Activated gamma-delta T cell treated with anti-CD3 and anti-CD28 coated beads, Interleukin-2, amount 50 U/mL, for 16 hours (primary cell): ENCODE results near the gene KCNQ1.

Experiments used
- DNase-seq: peaks from one replicate; pipeline ENCODE4 v3.0.0-alpha.2; 2020; ENCODE audit warnings: low read depth

KCNQ1 gene

GRCh38 chr11:2535673-2536439 is 91.0 kb downstream of the KCNQ1 start:
- DNase-seq: no peak

DNA sequence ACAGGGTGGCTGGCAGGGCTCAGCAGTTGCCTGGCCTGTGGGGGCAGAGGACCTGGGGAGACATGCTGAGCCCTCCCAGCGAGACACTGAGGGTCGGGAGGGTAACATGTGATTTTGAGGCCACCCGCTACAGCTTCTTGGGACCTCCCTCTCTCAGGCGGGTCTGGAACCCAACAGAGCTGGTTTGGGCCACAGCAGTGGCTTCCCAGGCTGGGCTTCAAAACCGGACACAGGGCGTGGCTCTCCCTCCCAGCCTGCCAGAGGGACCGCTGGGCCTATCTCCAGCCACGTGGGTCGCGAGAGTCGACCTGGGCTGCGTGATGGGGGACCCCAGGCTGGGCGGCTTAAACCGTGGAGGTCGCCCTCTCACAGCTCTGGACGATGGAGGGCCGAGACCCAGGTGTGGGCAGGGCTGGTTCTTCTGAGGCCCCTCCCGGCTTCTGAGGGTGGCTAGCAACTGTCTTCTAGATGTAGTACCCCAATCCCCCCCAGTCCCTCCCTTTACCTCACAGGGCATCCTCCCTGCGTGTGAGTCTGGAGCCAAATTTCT is 91.7 kb downstream of the KCNQ1 start:
- DNase-seq: no peak

DNA sequence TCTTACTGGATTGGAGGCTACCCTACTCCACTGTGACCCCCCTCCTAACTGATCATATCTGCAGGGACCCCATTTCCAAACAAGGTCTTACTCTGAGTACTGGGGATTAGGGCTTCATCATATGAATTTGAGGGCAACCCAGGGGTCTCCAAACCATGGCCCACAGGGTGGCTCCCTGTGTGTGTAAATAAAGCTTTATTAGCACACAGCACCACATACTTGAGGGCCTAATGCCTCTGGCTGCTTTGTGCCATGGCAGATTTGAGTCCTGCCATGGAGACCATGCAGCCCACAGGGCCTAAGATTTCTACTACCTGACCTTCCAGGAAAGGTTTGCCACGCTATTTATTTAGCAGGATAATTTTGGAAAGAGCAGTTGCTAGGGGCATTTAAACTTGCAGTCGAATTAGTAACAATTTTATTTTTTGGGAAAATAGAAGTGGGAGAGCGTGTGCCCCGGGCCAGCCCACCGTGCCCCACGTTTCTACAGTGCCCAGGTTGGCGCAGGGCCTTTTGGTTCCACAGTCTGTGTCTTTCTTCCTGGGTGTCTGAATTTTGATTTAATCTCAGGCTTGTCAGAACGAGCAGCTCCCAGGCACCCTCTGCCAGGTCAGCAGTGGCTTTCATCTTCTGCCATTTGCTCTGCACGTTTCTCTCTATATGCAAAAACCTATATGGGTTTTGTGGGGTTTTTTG is 92.3 kb downstream of the KCNQ1 start:
- no peak for DNase-seq

GRCh38 chr11:2537896-2538724 is 93.3 kb downstream of the KCNQ1 start:
- DNase-seq: no peak

DNA sequence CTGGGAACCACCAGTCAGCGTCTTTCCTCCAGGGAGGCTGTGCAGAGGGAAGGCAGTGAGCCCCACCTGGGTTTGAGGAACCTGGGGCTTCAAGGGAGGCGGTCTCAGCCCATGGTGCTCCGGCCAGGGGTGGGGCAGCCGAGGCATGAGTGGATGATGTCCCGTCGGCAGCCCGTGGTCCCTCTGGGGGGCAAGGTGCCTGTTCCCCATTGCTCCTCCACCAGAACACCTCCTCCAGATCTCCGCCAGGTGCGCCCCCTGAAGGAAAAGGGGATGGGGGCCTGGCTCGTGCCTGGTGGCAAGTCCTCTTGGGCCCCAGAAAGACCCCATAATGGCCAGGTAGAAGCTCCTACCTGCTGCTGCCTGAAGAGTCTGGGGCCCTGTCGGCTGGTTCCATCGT is 94.1 kb downstream of the KCNQ1 start:
- no peak for DNase-seq

- no peak for DNase-seq
Observed at GRCh38 chr11:2539371-2540222, 94.8 kb downstream of the KCNQ1 start.

GRCh38 chr11:2540223-2540991 is 95.6 kb downstream of the KCNQ1 start:
- DNase-seq: no peak

DNA sequence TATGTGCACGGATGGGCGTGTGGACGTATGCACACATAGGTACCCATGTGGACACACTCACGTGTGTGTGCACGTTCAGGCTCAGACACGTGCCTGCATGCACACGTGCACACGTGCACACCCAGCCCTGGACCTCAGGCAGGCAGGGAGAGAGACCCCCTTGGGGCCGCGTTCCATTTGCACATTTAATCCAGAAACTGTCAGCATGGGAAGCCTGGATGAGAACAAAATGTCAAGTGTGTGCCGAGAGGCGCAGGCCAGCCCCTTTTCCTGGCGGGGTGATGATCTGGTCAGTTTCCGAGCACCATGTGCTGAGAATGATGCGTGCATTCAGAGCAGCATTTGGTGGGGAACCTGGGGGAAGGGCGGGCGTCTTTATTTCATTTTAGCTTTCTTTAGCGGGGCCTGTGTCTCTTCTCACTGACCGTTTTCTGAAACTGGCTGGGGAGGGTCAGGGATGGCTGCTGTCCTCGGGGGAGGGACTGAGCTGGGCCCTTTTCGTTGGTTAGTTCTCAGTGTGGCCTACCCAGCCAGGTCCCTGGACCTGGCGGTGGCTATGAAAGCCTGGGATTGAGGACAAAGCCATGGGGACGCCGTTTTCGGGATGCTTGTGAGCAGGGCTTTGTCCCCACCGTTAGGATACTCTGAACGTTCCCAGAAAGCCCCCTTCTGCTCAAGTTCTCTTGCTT is 96.3 kb downstream of the KCNQ1 start:
- DNase-seq: no peak

DNA sequence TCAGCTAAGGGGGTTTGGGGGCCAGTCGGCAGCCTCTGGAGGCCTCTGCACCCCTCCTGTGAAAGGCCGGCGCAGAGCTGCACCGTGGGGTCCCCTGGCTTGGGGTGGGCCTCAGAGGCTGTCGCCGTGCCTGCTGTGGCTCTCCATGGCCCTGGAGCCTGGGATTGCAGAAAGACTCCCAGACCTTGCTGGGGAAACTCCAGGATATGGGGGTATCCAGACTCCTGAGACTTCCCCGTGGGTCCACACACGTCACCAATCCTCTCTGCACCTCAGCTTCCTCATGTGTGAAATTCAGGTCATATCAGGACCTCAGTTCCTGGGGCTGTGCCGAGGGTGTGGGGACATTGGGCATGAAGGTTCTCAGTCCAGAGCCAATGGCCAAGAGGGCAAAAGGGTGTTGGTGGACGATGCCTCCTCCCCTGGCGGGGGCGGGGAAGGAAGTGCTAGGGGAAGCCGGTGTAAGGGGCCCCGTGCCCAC is 97.1 kb downstream of the KCNQ1 start:
- no peak for DNase-seq

DNA sequence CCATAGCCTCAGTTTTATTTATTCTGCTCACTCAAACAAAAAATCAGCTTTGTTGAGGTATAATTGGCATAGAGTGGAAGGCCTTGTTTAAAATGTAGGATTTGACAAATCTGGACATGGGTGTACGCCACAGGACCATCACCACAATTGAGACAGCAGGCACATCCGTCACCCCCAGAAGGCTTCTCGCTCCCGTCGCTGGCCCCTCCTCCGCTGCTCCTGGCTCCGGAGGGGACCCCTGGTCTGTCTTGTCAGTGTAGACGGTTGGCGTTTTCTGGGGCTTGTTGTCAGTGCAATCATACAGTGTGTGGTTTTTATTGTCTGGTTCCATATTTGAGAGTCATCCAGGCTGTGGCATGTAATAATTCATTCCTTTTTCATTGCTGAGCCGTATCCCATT is 97.6 kb downstream of the KCNQ1 start:
- DNase-seq: no peak

GRCh38 chr11:2547806-2548205 is 103.0 kb downstream of the KCNQ1 start:
- DNase-seq: no peak

DNA sequence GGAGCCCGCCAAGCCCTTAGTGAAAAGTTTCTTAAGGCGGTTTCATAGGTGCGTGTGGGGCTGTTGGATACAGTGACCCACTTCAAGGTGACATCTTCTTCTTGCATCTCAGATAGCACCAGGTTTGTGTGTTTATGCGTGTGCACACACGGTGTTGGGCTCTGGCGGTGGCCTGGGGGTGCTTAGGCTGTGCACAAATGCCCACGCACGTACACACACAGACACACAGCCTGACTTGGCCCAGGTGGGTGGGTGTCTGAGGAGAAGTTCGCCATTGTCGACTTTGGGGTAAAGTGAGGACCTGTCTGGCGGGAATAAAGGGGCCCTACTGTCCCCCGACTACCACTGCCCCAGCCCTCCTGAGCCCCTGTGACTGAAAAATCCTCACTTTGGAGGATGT is 103.8 kb downstream of the KCNQ1 start:
- no peak for DNase-seq

DNA sequence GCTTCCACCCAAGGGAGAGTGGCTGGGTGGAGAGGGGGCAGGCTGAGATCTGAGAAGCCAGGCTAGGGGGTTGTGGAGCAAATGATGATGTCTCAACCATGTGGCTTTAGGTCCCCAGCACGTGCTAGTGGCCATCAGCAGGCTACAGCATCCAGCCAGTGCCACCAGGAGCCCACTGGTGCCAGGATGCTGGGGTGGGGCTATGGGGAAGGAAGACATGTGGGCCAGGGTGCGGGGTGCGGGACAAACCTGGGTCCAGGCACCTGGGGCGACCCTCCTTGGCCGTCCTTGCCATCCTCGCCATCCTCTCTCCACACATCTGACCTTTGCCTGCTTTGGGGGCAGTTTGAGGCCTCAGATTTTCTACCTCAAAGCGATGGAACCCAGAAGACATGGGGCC is 104.3 kb downstream of the KCNQ1 start:
- DNase-seq: no peak

- no peak for DNase-seq
Observed at GRCh38 chr11:2549491-2549875, 104.7 kb downstream of the KCNQ1 start.

GRCh38 chr11:2549876-2550605 is 105.2 kb downstream of the KCNQ1 start:
- DNase-seq: no peak

DNA sequence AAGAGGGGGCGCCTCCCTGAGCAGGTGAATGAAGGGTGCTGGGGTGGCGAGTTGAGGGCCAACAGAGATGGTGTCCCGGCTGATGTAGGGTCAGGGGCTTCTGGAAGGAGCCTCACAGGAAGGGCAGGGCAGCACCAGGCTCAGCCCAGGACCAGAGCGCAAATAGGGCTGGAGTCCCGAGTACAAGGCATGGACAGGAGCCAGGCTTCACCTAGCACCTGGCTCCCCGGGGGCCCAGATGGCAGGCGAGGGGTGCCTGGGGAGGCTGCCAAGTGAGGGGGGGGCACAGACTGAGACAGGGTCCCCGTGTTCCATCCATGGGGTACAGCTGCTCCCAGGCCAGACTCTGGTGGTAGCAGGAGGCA is 105.8 kb downstream of the KCNQ1 start:
- DNase-seq: no peak

DNA sequence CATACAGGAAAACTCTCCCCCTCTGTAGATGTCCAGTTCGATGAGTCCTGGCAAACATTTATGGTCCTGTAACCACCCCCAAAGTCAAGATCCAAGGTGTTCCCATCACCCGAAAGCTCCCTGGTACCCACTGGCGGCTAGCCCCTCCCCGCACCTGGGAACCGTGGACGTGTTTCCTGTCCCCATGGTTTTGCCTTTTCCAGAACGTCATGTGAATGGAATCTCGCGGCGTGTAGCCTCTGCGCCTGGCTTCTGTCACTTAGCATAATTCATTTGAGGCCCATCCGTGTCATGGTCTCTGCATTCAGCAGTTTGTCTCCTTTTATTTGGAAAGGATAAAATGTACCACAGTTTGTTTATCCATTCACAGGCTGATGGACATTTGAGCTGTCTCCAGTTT is 106.3 kb downstream of the KCNQ1 start:
- DNase-seq: no peak

DNA sequence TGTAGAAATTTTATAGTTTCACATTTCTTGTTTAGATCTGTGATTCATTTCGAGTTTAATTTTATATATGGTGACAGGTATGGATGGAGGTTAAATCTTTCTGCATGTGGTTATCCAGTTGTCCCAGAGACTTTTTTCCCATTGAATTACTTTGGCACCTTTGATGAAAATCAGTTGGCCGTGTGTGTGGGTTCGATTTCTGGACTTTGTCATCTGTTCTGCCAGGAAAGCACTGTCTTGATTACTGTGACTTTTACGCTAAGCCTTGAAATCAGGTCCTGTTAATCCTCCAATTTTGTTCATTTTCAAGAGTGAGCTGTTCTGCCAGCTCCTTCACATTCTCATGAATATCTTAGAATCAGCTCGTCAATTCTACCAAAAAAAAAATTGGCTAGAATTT is 107.4 kb downstream of the KCNQ1 start:
- DNase-seq: no peak

- DNase-seq: no peak
Observed at GRCh38 chr11:2553198-2553597, 108.4 kb downstream of the KCNQ1 start.

DNA sequence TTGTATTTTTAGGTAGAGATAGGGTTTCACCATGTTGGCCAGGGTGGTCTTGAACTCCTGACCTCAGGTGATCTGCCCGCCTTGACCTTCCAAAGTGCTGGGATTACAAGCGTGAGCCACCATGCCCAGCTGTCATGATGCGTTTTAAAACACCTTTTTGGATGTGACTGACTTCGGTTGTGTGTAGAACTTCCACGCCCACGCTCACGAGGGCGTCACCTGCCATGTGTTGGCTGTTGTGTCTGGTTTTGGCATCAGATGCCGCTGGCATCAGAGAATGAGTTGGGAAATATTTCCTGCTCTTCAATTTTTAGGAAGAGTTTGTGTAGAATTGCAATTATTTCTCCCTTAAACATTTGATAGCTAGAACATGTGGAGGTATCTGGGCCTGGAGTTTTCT is 109.1 kb downstream of the KCNQ1 start:
- DNase-seq: no peak
